ENCODE measurements around the gene WRNIP1. TPM values are rescaled to one million over a fixed set of nuclear protein-coding genes. Genes with fewer than 3 reads are reported as not detected.

The WRNIP1 gene
- total RNA-seq, 1 experiment from 2014 or later: 78.8 TPM

DNA sequence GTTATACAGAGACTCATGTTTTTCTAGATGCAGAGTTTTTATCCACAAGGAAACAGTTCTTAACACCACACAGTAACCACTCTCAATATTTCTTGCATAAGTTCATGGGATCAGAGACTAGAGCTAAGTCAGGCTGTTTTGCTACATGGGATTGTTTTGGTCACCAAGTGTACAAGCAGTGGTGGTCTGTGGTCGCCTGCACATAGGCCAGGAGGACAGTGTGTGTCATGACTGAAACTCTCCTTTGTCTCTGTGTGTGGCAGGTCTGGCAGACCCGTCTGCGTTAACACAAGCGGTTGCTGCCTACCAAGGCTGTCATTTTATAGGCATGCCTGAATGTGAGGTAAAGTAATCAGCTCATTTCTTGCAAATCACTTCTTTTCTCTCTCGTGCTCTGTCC is 18.9 kb downstream of the WRNIP1 start (continued):
- TF ChIP-seq RAD21 (IDR thresholded peaks at IDR 0.05; ENCODE audit: low read depth): no peak
- TF ChIP-seq, protein P1, sequence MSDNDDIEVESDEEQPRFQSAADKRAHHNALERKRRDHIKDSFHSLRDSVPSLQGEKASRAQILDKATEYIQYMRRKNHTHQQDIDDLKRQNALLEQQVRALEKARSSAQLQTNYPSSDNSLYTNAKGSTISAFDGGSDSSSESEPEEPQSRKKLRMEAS (IDR thresholded peaks at IDR 0.05): no peak

DNA sequence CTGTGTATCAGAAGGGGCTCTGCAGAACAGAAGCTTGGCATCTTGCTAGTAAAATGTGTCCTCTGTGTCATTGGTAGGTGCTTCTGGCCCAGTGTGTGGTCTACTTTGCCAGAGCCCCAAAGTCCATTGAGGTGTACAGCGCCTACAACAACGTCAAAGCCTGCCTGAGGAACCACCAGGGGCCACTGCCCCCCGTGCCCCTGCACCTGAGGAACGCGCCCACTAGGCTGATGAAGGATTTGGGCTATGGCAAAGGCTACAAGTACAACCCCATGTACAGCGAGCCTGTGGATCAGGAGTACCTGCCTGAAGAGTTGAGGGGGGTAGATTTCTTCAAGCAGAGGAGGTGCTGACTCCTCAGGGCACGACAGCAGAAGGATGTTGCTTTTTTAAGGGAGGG is 19.7 kb downstream of the WRNIP1 start:
- ATAC-seq: no peak
- no peaks in the 10 kb centered on the region for H4K20me1 ChIP-seq (ENCODE audit: insufficient read depth)
- no peaks in the 10 kb centered on the region for H3K9me3 ChIP-seq (ENCODE audit: control insufficient read depth in 1 of 2, insufficient read depth in 1 of 2, low read depth in 1 of 2, low read length in 2 of 2)
- CTCF ChIA-PET: no interaction called here
- H3K36me3 ChIP-seq (ENCODE audit: control insufficient read depth in 1 of 2, insufficient read depth in 2 of 2, low read length in 2 of 2): peaks cover 31 to 33% of the 10 kb centered on the region in 2 experiments; a peak in 3 of 4 replicates
- no peaks in the 10 kb centered on the region for H3K27me3 ChIP-seq (ENCODE audit: insufficient read depth, low read length)
- TF ChIP-seq TCF7L2 (IDR thresholded peaks at IDR 0.05; ENCODE audit: borderline replicate concordance, extremely low read depth, insufficient read depth, insufficient read length) (no peak), ELF1 (IDR thresholded peaks at IDR 0.05; ENCODE audit: borderline replicate concordance, low read depth) (no peak), ZFX (IDR thresholded peaks at IDR 0.05) (no peak), ZBTB33 (IDR thresholded peaks at IDR 0.05; ENCODE audit: extremely low read depth, insufficient replicate concordance, low read length) (no peak), ZNF274 (IDR thresholded peaks at IDR 0.05; ENCODE audit: low read depth, low read length) (no peak)
- TF ChIP-seq, protein P1 (IDR thresholded peaks at IDR 0.05): no peak
- TF ChIP-seq, protein P2, sequence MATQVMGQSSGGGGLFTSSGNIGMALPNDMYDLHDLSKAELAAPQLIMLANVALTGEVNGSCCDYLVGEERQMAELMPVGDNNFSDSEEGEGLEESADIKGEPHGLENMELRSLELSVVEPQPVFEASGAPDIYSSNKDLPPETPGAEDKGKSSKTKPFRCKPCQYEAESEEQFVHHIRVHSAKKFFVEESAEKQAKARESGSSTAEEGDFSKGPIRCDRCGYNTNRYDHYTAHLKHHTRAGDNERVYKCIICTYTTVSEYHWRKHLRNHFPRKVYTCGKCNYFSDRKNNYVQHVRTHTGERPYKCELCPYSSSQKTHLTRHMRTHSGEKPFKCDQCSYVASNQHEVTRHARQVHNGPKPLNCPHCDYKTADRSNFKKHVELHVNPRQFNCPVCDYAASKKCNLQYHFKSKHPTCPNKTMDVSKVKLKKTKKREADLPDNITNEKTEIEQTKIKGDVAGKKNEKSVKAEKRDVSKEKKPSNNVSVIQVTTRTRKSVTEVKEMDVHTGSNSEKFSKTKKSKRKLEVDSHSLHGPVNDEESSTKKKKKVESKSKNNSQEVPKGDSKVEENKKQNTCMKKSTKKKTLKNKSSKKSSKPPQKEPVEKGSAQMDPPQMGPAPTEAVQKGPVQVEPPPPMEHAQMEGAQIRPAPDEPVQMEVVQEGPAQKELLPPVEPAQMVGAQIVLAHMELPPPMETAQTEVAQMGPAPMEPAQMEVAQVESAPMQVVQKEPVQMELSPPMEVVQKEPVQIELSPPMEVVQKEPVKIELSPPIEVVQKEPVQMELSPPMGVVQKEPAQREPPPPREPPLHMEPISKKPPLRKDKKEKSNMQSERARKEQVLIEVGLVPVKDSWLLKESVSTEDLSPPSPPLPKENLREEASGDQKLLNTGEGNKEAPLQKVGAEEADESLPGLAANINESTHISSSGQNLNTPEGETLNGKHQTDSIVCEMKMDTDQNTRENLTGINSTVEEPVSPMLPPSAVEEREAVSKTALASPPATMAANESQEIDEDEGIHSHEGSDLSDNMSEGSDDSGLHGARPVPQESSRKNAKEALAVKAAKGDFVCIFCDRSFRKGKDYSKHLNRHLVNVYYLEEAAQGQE (IDR thresholded peaks at IDR 0.05; ENCODE audit: low read depth): no peak
- POLR2A ChIA-PET: no interaction called here
- BruUV-seq (replicated peaks): no TSS peak
- no peaks in the 10 kb centered on the region for H3K9me2 ChIP-seq (ENCODE audit: insufficient read depth)
- H2AFZ ChIP-seq (ENCODE audit: low read depth, low read length, poor library complexity, severe bottlenecking): no peak overlapping the region
- no peak overlapping the region for H3K4me3 ChIP-seq (replicated peaks in 1 of 2; ENCODE audit: low read depth in 1 of 2, low read length in 2 of 2)
- no peak overlapping the region for H3K27ac ChIP-seq (ENCODE audit: low read depth, low read length)
- H3K9ac ChIP-seq (ENCODE audit: low read length): no peak overlapping the region
- H3K79me2 ChIP-seq (ENCODE audit: insufficient read depth, low read length): peaks cover 64% of the 10 kb centered on the region
- peaks cover 0 to 16% of the 10 kb centered on the region in 2 experiments; a peak in 1 of 4 replicates for H3K4me1 ChIP-seq (ENCODE audit: control insufficient read depth in 1 of 2, insufficient read depth in 2 of 2, low read length in 2 of 2)
- DNase-seq (ENCODE audit: low read depth, low spot score): no peak
- RAD21 ChIA-PET (ENCODE audit: low non-redundant PET in 1 of 2, low total read pairs in 2 of 2, uncharacterized antibody in 2 of 2, unreplicated experiment in 2 of 2): no interaction called here
- intact Hi-C loops (cut with micrococcal nuclease): no loop called here
- H3K4me2 ChIP-seq (ENCODE audit: low read length): no peak overlapping the region

Data from HCT116 (cell line).